MM.1S (cell line): ENCODE measurements around the gene PIK3CG.
A peak's percentile ranks its signal among the peaks of the same experiment; 100 is the strongest.

Experiments used
- DNase-seq: peaks from one replicate; pipeline ENCODE4 v3.0.0-alpha.2; 2015
- H2AFZ ChIP-seq: fragments of 300-600 bp; sonication (generic); 2 replicates; pipeline ENCODE4 v1.6.0; 2016; ENCODE audit warnings: antibody characterized with exemption, low read length
- H3F3A ChIP-seq: fragments of 300-600 bp; sonication (generic); 2 replicates; pipeline ENCODE4 v1.6.1; 2016; ENCODE audit warnings: mild to moderate bottlenecking, antibody characterized with exemption, low read length, moderate library complexity, mixed read lengths; ENCODE audit not compliant: insufficient read depth
- H3K27ac ChIP-seq: fragments of 300-600 bp; sonication (generic); 2 replicates; pipeline ENCODE4 v1.5.1; 2016; ENCODE audit warnings: mild to moderate bottlenecking, low read length
- H3K27me3 ChIP-seq: fragments of 300-600 bp; sonication (generic); replicated peaks from 2 replicates; pipeline ENCODE4 v1.6.0; 2016; ENCODE audit warnings: low read length; ENCODE audit not compliant: insufficient read depth
- H3K36me3 ChIP-seq: fragments of 300-600 bp; sonication (generic); replicated peaks from 2 replicates; pipeline ENCODE4 v1.6.1; 2016; ENCODE audit warnings: mild to moderate bottlenecking, low read length, mixed read lengths; ENCODE audit not compliant: insufficient read depth
- H3K4me1 ChIP-seq: fragments of 300-600 bp; sonication (generic); 2 replicates; pipeline ENCODE4 v1.6.1; 2016; ENCODE audit warnings: low read length, mixed read lengths
- H3K4me2 ChIP-seq: fragments of 300-600 bp; sonication (generic); 2 replicates; pipeline ENCODE4 v1.6.0; 2016; ENCODE audit warnings: low read depth, low read length
- H3K4me3 ChIP-seq: fragments of 300-600 bp; sonication (generic); 2 replicates; pipeline ENCODE4 v1.5.1; 2016; ENCODE audit warnings: low read length, mixed read lengths
- H3K79me2 ChIP-seq: fragments of 300-600 bp; sonication (generic); 2 replicates; pipeline ENCODE4 v1.6.1; 2016; ENCODE audit warnings: mixed run types, low read length, mixed read lengths
- H3K9ac ChIP-seq: fragments of 300-600 bp; sonication (generic); 2 replicates; pipeline ENCODE4 v1.6.1; 2016; ENCODE audit warnings: low read length, mixed read lengths
- H3K9me2 ChIP-seq: fragments of 300-600 bp; sonication (generic); replicated peaks from 2 replicates; pipeline ENCODE4 v1.6.1; 2016; ENCODE audit warnings: mild to moderate bottlenecking, low read length, mixed read lengths; ENCODE audit not compliant: insufficient read depth
- H3K9me3 ChIP-seq: fragments of 300-600 bp; sonication (generic); replicated peaks from 2 replicates; pipeline ENCODE4 v1.6.1; 2016; ENCODE audit warnings: mild to moderate bottlenecking, low read length, mixed read lengths; ENCODE audit not compliant: insufficient read depth
- H4K20me1 ChIP-seq: fragments of 300-600 bp; sonication (generic); 2 replicates; pipeline ENCODE4 v1.6.1; 2016; ENCODE audit warnings: mild to moderate bottlenecking, low read length, moderate library complexity, mixed read lengths; ENCODE audit not compliant: insufficient read depth
- EZH2 ChIP-seq: fragments of 300-600 bp; sonication (generic); optimal IDR thresholded peaks from 2 replicates; pipeline ENCODE3; 2017; ENCODE audit warnings: low read depth, mild to moderate bottlenecking, antibody characterized with exemption, low read length, mixed read lengths
- EZH2phosphoT487 ChIP-seq: fragments of 300-600 bp; sonication (generic); IDR thresholded peaks from 2 replicates; pipeline ENCODE4 v1.6.1; 2018; ENCODE audit warnings: antibody characterized with exemption, low read length
- TF ChIP-seq, protein P1 (sequence below): fragments of 300-600 bp; sonication (generic); IDR thresholded peaks from 2 replicates; pipeline ENCODE4 v1.5.1; 2016; ENCODE audit warnings: antibody characterized with exemption, low read length, mixed read lengths

PIK3CG gene

DNA sequence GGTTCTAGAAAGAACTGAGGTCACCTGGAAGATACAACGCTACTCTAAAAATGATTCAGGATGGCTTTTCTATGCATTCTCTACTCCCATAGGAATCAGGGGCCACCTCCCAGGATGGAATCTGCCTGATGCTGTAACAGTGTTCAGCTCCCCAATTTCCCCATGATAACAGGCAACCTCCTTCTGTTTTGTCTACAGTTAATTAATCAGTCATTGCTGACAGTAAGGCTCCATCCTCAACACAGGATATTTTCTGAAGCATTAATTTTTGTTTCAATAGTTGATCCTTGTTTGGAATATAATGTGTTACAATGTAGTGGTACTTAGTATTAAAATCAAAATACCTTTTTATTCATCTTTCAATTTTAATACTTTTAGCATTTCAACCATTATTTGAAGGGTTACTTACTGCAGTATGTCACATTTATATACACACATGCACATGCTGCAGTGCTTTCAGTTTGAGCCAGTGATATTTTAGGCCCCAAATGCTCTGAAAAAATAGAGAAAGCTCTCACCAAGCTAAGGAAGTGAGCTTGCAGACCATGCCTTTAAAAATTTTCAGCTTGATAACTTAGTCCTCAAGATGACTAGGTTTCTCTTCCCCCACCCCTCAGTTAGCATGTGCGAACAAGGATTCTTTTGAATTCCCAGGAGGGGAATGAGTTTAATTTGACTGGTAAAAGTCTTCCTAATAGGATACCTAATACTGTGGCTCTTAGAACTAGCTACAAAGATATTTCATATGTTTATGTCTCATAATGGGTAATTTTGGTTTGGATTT is 592 bp upstream of the PIK3CG start:
- H3K36me3 ChIP-seq, result peaks cover 20% of the 10 kb centered on the region
- no peak for TF ChIP-seq EZH2
- TF ChIP-seq, protein P1, sequence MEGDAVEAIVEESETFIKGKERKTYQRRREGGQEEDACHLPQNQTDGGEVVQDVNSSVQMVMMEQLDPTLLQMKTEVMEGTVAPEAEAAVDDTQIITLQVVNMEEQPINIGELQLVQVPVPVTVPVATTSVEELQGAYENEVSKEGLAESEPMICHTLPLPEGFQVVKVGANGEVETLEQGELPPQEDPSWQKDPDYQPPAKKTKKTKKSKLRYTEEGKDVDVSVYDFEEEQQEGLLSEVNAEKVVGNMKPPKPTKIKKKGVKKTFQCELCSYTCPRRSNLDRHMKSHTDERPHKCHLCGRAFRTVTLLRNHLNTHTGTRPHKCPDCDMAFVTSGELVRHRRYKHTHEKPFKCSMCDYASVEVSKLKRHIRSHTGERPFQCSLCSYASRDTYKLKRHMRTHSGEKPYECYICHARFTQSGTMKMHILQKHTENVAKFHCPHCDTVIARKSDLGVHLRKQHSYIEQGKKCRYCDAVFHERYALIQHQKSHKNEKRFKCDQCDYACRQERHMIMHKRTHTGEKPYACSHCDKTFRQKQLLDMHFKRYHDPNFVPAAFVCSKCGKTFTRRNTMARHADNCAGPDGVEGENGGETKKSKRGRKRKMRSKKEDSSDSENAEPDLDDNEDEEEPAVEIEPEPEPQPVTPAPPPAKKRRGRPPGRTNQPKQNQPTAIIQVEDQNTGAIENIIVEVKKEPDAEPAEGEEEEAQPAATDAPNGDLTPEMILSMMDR, result no peak
- no peak for TF ChIP-seq EZH2phosphoT487
- DNase-seq, result peak; percentile 77
- no peaks in the 10 kb centered on the region for H4K20me1 ChIP-seq
- H3F3A ChIP-seq, result peaks cover 33% of the 10 kb centered on the region
- no peaks in the 10 kb centered on the region for H3K27me3 ChIP-seq
- H2AFZ ChIP-seq, result peak overlapping the region; percentile 38
- peak overlapping the region; percentile 70 for H3K4me2 ChIP-seq
- peak overlapping the region; percentile 83 for H3K27ac ChIP-seq
- peak overlapping the region; percentile 68 for H3K9ac ChIP-seq
- no peaks in the 10 kb centered on the region for H3K9me2 ChIP-seq
- peaks cover 41% of the 10 kb centered on the region for H3K79me2 ChIP-seq
- H3K4me1 ChIP-seq, result peaks cover 29% of the 10 kb centered on the region
- H3K9me3 ChIP-seq, result no peaks in the 10 kb centered on the region
- H3K4me3 ChIP-seq, result peak overlapping the region; percentile 70

DNA sequence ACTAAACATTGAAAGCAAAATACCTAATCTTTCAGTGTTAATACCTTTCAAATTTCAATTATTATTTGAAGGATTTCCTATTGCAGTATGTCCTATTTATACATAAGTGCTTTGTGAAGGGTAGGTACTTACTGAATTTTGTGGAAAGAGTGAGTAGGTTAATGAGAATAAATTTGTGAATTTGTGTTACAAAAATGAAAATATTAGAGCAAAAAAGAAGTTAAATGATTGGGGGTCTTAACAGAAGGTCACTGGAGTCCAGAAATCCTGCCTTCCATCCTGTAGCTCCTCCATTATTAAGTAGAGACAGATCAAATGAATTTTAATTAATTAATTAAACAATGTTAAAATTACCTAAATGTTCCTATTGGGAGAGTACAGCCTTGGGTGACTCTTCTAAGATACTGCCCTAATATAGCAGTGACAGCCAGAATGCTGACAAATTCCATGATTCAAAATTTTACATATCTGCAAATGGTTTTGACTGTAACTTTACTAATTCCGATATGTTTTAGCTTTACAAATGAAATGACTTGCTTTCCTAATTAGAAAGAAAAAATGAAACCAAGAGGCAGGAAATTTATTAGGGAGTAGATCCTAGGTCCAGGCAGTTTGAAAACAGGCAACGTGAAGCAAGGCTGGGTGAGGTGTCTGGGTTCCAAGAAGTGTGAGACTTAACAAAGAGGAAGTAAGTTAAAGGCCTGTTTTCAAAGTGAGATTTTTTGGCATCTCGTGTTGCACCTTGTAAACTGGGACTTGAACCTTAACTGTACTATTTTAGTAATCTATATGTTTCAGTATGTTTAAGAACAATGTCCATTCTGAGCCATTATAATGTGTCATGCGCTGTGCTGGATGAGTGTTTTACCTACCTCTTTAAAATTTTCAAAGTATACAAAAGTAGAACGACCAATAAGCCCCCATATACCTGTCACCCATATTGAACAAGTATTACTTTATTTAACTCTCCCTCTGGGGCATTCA is 1.5 kb downstream of the PIK3CG start:
- Histone ChIP-seq H3K4me1 (peaks cover 47% of the 10 kb centered on the region), H2AFZ (no peak overlapping the region), H3K36me3 (peaks cover 21% of the 10 kb centered on the region), H3K4me3 (peak overlapping the region; percentile 70), H3K27me3 (no peaks in the 10 kb centered on the region), H3K9ac (peak overlapping the region; percentile 68), H3K9me2 (no peaks in the 10 kb centered on the region), H3K27ac (peak overlapping the region; percentile 83), H3K9me3 (no peaks in the 10 kb centered on the region), H3K79me2 (peaks cover 54% of the 10 kb centered on the region), H3K4me2 (peak overlapping the region; percentile 70), H4K20me1 (no peaks in the 10 kb centered on the region), H3F3A (peaks cover 53% of the 10 kb centered on the region)
- peak; percentile 62 for DNase-seq
- TF ChIP-seq EZH2phosphoT487, result no peak
- TF ChIP-seq EZH2, result no peak
- TF ChIP-seq, protein P1, result no peak

DNA sequence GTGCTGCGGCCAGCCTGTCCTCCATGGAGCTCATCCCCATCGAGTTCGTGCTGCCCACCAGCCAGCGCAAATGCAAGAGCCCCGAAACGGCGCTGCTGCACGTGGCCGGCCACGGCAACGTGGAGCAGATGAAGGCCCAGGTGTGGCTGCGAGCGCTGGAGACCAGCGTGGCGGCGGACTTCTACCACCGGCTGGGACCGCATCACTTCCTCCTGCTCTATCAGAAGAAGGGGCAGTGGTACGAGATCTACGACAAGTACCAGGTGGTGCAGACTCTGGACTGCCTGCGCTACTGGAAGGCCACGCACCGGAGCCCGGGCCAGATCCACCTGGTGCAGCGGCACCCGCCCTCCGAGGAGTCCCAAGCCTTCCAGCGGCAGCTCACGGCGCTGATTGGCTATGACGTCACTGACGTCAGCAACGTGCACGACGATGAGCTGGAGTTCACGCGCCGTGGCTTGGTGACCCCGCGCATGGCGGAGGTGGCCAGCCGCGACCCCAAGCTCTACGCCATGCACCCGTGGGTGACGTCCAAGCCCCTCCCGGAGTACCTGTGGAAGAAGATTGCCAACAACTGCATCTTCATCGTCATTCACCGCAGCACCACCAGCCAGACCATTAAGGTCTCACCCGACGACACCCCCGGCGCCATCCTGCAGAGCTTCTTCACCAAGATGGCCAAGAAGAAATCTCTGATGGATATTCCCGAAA is 2.7 kb downstream of the PIK3CG start:
- TF ChIP-seq, protein P1, result no peak
- TF ChIP-seq EZH2phosphoT487 (no peak), EZH2 (no peak)
- Histone ChIP-seq H3K79me2 (peaks cover 66% of the 10 kb centered on the region), H3K4me2 (peak overlapping the region; percentile 70; the same call in 1 of the 2 replicates), H3F3A (peaks cover 62% of the 10 kb centered on the region), H2AFZ (no peak overlapping the region), H3K36me3 (peaks cover 25% of the 10 kb centered on the region), H3K9me2 (no peaks in the 10 kb centered on the region), H3K4me3 (no peak overlapping the region), H3K27ac (no peak overlapping the region), H4K20me1 (no peaks in the 10 kb centered on the region), H3K27me3 (no peaks in the 10 kb centered on the region), H3K9ac (no peak overlapping the region), H3K9me3 (no peaks in the 10 kb centered on the region), H3K4me1 (peaks cover 59% of the 10 kb centered on the region)
- DNase-seq, result no peak
